GM06990 (cell line): Measurements from ENCODE around the gene FYN.

Experiments
- DNase-seq: peaks from one replicate; pipeline ENCODE4 v3.0.0-alpha.2; 2011; ENCODE audit not compliant: insufficient read length; ENCODE audit errors: extremely low read depth
- H3K27me3 ChIP-seq: replicated peaks from 2 replicates; pipeline ENCODE4 v1.6.0; 2011; ENCODE audit warnings: low read length; ENCODE audit not compliant: control insufficient read depth, insufficient read depth
- H3K36me3 ChIP-seq: 2 replicates; pipeline ENCODE4 v1.5.1; 2011; ENCODE audit warnings: low read length; ENCODE audit not compliant: control insufficient read depth, insufficient read depth
- H3K4me3 ChIP-seq: replicated peaks from 2 replicates; pipeline ENCODE4 v1.5.1; 2011; ENCODE audit warnings: low read depth, mild to moderate bottlenecking, control low read depth, low read length
- CTCF ChIP-seq: IDR thresholded peaks from 2 replicates; pipeline ENCODE4 v1.5.1; 2011; ENCODE audit warnings: low read length, control low read depth, mild to moderate bottlenecking, inconsistent platforms; ENCODE audit not compliant: insufficient read depth, poor library complexity, severe bottlenecking

FYN gene

GRCh38 chr6:111761783-111762312, 111.4 kb downstream of the FYN start:
- Histone ChIP-seq H3K4me3 (no peak overlapping the region), H3K27me3 (no peaks in the 10 kb centered on the region), H3K36me3 (no peaks in the 10 kb centered on the region)
- DNase-seq = no peak
- TF ChIP-seq CTCF = no peak

GRCh38 chr6:111761212-111761611, 112.0 kb downstream of the FYN start:
- no peaks in the 10 kb centered on the region for H3K36me3 ChIP-seq
- TF ChIP-seq CTCF = no peak
- H3K4me3 ChIP-seq = no peak overlapping the region
- no peak for DNase-seq
- no peaks in the 10 kb centered on the region for H3K27me3 ChIP-seq

- DNase-seq = no peak
- no peak for TF ChIP-seq CTCF
- Histone ChIP-seq H3K36me3 (no peaks in the 10 kb centered on the region), H3K27me3 (no peaks in the 10 kb centered on the region), H3K4me3 (no peak overlapping the region)
These were observed 113.1 kb downstream of the FYN start for GRCh38 chr6:111759836-111760785.

- DNase-seq = no peak
- TF ChIP-seq CTCF = no peak
- no peaks in the 10 kb centered on the region for H3K36me3 ChIP-seq
- no peaks in the 10 kb centered on the region for H3K27me3 ChIP-seq
- no peak overlapping the region for H3K4me3 ChIP-seq
These were observed 113.9 kb downstream of the FYN start for GRCh38 chr6:111759331-111759835.

GRCh38 chr6:111758608-111759329, 114.5 kb downstream of the FYN start:
- H3K4me3 ChIP-seq = no peak overlapping the region
- no peak for TF ChIP-seq CTCF
- no peak for DNase-seq
- no peaks in the 10 kb centered on the region for H3K36me3 ChIP-seq
- H3K27me3 ChIP-seq = no peaks in the 10 kb centered on the region
